Mucosa of stomach (tissue), 1 donor: Measurements from ENCODE around the gene CCR3.

Experiments
- H3K27me3 ChIP-seq: one replicate; pipeline ENCODE4 v1.7.0; 2013; ENCODE audit warnings: mild to moderate bottlenecking, low read length; ENCODE audit not compliant: control insufficient read depth, insufficient read depth
- H3K36me3 ChIP-seq: one replicate; pipeline ENCODE4 v1.7.0; 2013; ENCODE audit warnings: low read length; ENCODE audit not compliant: control insufficient read depth, insufficient read depth
- H3K4me1 ChIP-seq: one replicate; pipeline ENCODE4 v1.7.0; 2013; ENCODE audit warnings: mild to moderate bottlenecking, low read length; ENCODE audit not compliant: control insufficient read depth, insufficient read depth
- H3K4me3 ChIP-seq: one replicate; pipeline ENCODE4 v1.7.0; 2013; ENCODE audit warnings: low read length
- H3K9ac ChIP-seq: one replicate; pipeline ENCODE4 v1.7.0; 2013; ENCODE audit warnings: mild to moderate bottlenecking, low read length, moderate library complexity
- H3K9me3 ChIP-seq: one replicate; pipeline ENCODE4 v1.7.0; 2013; ENCODE audit warnings: mild to moderate bottlenecking, low read length, moderate library complexity; ENCODE audit not compliant: control insufficient read depth
- donor health status: Pancreatic carcinoma.

The CCR3 gene

DNA sequence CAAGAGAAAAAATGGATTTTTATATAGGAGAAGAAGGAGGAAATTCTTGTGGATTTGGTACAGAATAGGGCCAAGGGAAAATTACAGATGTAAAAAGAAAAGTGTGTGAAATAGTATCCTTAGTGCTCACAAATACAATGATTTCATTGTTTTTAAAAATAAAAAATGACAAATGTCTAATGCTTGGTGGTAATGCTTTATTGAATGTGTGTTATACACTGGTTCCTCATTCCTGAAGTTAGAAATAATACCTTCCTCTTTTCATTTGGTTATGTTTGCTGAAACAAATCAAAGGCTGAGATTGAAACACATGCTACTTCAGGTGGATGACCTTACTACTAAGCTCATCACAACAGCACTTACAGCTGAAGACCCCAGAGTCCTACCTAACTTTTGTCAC is 73.9 kb downstream of the CCR3 start:
- no peaks in the 10 kb centered on the region for H3K36me3 ChIP-seq
- H3K4me3 ChIP-seq = no peak overlapping the region
- no peak overlapping the region for H3K9ac ChIP-seq
- no peaks in the 10 kb centered on the region for H3K4me1 ChIP-seq
- no peaks in the 10 kb centered on the region for H3K9me3 ChIP-seq
- peaks cover 4% of the 10 kb centered on the region for H3K27me3 ChIP-seq
